GM23338 (cell line): Measurements from ENCODE around the gene OR2B6. TPM values are rescaled to one million over a fixed set of nuclear protein-coding genes. Genes with fewer than 3 reads are reported as not detected.

Experiments used
- CREB1 ChIP-seq: fragments of 250-450 bp; sonication (Bioruptor Pico); IDR thresholded peaks from 2 replicates; pipeline ENCODE4 v1.5.0; 2020; ENCODE audit warnings: low read depth, mild to moderate bottlenecking, moderate library complexity
- CTCF ChIP-seq, 2 experiments: fragments of 200-600 bp in 1 of 2; sonication (generic) in 1 of 2; conservative IDR thresholded peaks; 2 replicates each; pipeline versions ENCODE4 v1.5.1 to v1.6.1; 2016 to 2017; ENCODE audit warnings: antibody characterized with exemption in 2 of 2, low read depth in 2 of 2, mild to moderate bottlenecking in 2 of 2, moderate library complexity in 1 of 2
- ETS1 ChIP-seq: IDR thresholded peaks from 2 replicates; pipeline ENCODE4 v1.6.1; 2016; ENCODE audit warnings: antibody characterized with exemption
- EZH2phosphoT487 ChIP-seq: fragments of 200-600 bp; sonication (generic); IDR thresholded peaks from one replicate; pipeline ENCODE4 v1.8.1; 2018; ENCODE audit warnings: antibody characterized with exemption; ENCODE audit not compliant: unreplicated experiment
- JUNB ChIP-seq: IDR thresholded peaks from one replicate; pipeline ENCODE4 v1.6.1; 2016; ENCODE audit warnings: antibody characterized with exemption; ENCODE audit not compliant: unreplicated experiment
- NANOG ChIP-seq: IDR thresholded peaks from 2 replicates; pipeline ENCODE4 v1.6.1; 2016; ENCODE audit warnings: antibody characterized with exemption, borderline replicate concordance
- POLR2AphosphoS5 ChIP-seq: IDR thresholded peaks from 2 replicates; pipeline ENCODE4 v1.6.1; 2016; ENCODE audit warnings: antibody characterized with exemption, low read depth
- STAT1 ChIP-seq: IDR thresholded peaks from one replicate; pipeline ENCODE4 v1.6.1; 2016; ENCODE audit warnings: antibody characterized with exemption; ENCODE audit not compliant: unreplicated experiment
- ZNF114 ChIP-seq: fragments of 250-450 bp; sonication (Bioruptor Pico); IDR thresholded peaks from 2 replicates; pipeline ENCODE4 v1.5.0; 2020; ENCODE audit warnings: mild to moderate bottlenecking, moderate library complexity
- ZNF462 ChIP-seq: fragments of 250-450 bp; sonication (Bioruptor Pico); IDR thresholded peaks from 2 replicates; pipeline ENCODE4 v1.5.0; 2020; ENCODE audit warnings: mild to moderate bottlenecking, moderate library complexity
- polyA plus RNA-seq: library from polyadenylated mRNA; unstranded; fragments of >200 nt; fragmentation: Nextera tagmentation; extraction: Ambion mirVana; gene quantifications from 2 replicates; pipeline ENCODE4 v1.2.1, GENCODE V29; 2016
- total RNA-seq: library from RNA; depleted of rRNA; stranded (reverse); fragments of >200 nt; shearing (Covaris generic); gene quantifications from 2 replicates; pipeline ENCODE4 v1.2.3, GENCODE V29; 2014

The OR2B6 gene
- total and polyA plus RNA-seq, 2 experiments from 2014 or later: 0.45 TPM; not detected in 1

GRCh38 chr6:28004350-28005151, 47.5 kb downstream of the OR2B6 start (continued):
- TF ChIP-seq ZNF462 (CRISPR knock-in tag): no peak
- TF ChIP-seq STAT1: no peak
- TF ChIP-seq CREB1: no peak
- TF ChIP-seq CTCF (conservative IDR thresholded peaks at IDR 0.05; ENCODE audit: low read depth in 2 of 2): no peak
- no peak for TF ChIP-seq ZNF114 (CRISPR knock-in tag)
- TF ChIP-seq EZH2phosphoT487: no peak
- no peak for TF ChIP-seq NANOG
- no peak for TF ChIP-seq JUNB
- no peak for TF ChIP-seq POLR2AphosphoS5
- TF ChIP-seq ETS1: no peak
